GM12875 (cell line): ENCODE data around the gene SMTNL2.

ENCODE experiments used
- H3K4me3 ChIP-seq: one replicate; pipeline ENCODE4 v1.5.1; 2011; ENCODE audit warnings: low read depth, low read length, control low read depth
- TF ChIP-seq, protein P1 (sequence below): IDR thresholded peaks from 2 replicates; pipeline ENCODE4 v1.5.1; 2011; ENCODE audit warnings: low read depth, mild to moderate bottlenecking, control low read depth, inconsistent platforms, low read length, moderate library complexity, borderline replicate concordance; ENCODE audit not compliant: insufficient read depth

SMTNL2 gene

DNA sequence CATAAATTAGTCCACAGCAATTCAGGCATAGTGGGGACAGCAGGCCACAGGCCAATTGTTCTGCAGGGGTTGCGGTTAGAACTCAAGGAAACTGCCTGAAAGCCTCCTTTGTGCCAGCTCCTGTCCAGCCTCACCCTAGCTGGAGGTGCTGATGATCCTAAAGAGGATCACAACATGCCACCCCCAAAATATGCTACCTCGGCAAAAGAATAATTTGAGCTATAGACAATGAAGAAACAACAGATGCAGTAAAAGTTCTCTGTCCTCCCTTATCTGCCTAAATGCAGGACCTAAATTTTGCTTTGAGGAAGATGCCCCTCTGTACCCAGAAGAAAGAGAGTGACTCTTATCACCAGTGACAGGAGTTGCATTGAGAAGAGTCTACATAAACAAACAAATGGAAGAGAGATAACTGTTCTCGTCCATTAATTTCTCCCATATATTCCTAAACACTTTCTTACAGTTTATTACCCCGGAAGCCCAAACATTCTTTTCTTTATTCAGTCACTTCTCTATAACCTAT, 42.5 kb downstream of the SMTNL2 start:
- H3K4me3 ChIP-seq: no peak overlapping the region
- TF ChIP-seq, protein P1, sequence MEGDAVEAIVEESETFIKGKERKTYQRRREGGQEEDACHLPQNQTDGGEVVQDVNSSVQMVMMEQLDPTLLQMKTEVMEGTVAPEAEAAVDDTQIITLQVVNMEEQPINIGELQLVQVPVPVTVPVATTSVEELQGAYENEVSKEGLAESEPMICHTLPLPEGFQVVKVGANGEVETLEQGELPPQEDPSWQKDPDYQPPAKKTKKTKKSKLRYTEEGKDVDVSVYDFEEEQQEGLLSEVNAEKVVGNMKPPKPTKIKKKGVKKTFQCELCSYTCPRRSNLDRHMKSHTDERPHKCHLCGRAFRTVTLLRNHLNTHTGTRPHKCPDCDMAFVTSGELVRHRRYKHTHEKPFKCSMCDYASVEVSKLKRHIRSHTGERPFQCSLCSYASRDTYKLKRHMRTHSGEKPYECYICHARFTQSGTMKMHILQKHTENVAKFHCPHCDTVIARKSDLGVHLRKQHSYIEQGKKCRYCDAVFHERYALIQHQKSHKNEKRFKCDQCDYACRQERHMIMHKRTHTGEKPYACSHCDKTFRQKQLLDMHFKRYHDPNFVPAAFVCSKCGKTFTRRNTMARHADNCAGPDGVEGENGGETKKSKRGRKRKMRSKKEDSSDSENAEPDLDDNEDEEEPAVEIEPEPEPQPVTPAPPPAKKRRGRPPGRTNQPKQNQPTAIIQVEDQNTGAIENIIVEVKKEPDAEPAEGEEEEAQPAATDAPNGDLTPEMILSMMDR: no peak

DNA sequence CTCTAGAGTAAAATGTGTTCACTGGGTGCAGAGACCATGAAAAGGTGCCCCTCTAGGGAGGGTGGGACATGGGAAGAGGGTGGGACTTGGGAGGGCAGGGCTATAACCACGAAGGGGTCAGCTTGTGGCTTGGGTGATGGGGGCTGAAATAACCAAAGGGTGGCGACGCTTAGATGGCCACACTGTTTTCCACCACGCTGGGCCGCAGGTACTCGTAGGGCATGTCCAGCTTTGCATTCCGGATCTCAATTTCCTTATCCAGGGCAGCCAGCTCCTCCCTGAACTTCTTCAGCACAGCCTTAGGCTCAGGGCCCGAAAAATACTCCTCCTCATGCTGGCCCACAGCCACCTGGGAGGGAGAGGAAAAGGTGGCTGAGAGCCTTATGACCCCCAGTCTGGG, 47.1 kb downstream of the SMTNL2 start:
- H3K4me3 ChIP-seq: no peak overlapping the region
- TF ChIP-seq, protein P1: no peak

DNA sequence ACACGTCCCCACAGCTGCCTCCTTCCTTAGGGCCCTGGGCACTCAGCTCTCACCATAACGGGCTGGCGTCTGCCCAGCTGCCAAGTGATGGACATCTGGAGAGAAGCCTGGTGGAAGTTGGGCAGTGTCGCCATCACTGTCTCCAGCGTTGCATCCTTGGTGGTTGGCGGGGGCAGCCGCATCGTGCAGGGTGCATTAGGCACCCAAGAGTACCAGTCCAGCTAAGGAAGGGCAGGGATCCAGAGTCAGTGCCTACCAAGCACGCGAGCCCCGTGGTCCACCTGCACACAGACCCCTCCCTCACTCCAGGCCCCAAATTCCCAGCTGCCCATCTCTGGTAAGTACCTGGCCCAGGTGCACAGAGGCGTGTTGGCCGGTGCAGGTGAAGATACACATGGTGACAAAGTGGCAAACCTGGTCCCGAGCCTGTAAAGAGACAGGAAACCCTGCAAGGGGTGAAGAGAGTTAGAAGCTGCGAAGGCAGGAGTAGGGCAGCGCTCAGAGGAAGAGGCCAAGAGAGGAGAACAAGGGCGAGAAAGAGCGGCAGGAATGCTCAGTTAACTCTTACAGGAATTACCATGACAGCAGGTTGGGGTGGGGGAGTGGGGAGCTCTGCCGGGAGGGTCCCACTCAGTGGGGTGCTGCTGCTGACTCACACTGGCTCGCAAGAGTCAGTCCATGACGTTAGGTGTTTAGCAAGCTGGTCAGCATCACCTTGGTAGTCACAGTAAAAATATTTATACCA, 47.7 kb downstream of the SMTNL2 start:
- TF ChIP-seq, protein P1: no peak
- no peak overlapping the region for H3K4me3 ChIP-seq

DNA sequence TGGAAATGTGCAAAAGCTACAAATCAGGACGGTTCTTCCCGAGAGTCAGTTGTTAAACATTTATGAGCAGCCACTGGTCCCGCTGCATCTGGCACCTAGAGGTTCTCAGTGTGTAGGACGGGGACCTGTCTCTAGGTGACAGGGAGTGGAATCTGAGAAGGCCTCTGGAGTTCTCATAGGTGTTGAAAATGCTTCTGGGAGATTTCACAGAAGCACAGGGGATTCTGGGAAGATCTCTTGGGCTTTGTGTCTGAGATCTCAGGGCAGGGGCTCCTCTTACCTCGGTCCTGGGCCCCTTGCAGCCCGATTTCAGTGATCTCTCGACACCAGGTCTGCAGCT, 48.2 kb downstream of the SMTNL2 start:
- TF ChIP-seq, protein P1: no peak
- H3K4me3 ChIP-seq: no peak overlapping the region

DNA sequence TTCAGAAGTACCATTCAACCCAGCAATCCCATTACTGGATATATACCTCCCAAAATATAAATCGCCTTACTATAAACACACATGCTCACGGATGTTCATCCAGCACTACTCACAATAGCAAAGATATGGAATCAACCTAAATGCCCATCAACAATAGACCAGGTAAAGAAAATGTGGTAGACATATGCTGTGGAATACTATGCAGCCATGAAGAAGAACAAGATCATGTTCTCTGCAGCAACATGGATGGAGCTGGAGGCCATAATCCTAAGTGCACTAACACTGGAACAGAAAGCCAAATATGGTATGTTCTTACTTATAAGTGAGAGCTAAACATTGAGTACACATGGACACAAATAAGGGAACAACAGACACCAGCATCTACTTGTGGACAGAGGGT, 49.3 kb downstream of the SMTNL2 start:
- TF ChIP-seq, protein P1: no peak
- no peak overlapping the region for H3K4me3 ChIP-seq

DNA sequence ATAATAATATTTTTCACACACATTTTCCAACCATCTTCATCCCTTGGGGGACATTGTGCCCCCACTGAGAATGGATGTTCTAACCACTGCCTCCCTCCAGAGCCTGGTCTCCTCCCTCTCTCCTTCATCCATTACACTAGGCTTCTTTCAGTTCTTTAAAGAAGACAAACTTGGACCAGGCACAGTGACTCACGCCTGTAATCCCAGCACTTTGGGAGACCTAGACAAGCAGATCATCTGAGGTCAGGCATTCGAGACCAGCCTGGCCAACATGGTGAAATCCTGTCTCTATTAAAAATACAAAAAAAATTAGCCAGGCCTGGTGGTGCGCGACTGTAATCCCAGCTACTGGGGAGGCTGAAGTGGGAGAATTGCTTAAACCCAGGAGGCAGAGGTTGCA, 50.6 kb downstream of the SMTNL2 start:
- TF ChIP-seq, protein P1: no peak
- no peak overlapping the region for H3K4me3 ChIP-seq

DNA sequence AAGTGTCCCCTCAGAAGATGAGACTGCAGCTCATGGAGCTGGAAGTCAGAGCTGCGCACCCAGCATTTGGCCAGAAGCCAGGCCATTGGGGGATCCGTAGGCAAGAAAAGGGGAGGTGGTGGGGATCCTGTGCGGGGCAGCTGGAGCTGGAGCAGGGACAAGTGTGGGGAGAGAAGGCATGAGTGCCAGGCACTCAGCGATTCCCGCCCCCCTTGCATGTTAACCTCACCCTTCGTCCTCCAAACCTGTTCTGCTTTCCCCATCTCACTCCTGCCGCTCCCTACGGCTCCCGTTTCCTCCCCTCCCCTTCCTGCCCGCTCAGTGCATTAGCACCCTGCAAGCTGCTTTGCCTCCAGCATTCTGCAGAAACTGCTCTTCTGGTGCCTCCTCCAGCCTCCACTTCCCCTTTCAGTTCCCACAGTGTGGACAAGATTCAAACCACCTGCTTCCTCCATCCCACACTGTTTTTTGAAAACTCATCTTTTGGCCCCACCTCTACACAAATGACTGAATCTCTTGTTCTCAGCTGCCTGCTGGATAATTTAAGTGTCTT, 51.6 kb downstream of the SMTNL2 start:
- peak overlapping the region; percentile 26 for H3K4me3 ChIP-seq
- TF ChIP-seq, protein P1: no peak
